H9 (cell line): ENCODE measurements around the gene RTN4R. TPM values are rescaled to one million over a fixed set of nuclear protein-coding genes. Genes with fewer than 3 reads are reported as not detected.
A peak's percentile ranks its signal among the peaks of the same experiment; 100 is the strongest.

Experiments
- DNase-seq: peaks from one replicate; pipeline ENCODE4 v3.0.0-alpha.2; 2017
- H2AFZ ChIP-seq: one replicate; pipeline ENCODE4 v1.6.1; 2013; ENCODE audit warnings: mild to moderate bottlenecking, low read length, control low read depth, moderate library complexity
- H2AK5ac ChIP-seq: 2 replicates; pipeline ENCODE4 v1.6.1; 2013; ENCODE audit warnings: low read length, control low read depth, mixed read lengths; ENCODE audit not compliant: insufficient read length
- H2BK120ac ChIP-seq: one replicate; pipeline ENCODE4 v1.6.1; 2013; ENCODE audit warnings: low read depth, mild to moderate bottlenecking, low read length, control low read depth, inconsistent platforms; ENCODE audit not compliant: poor library complexity, severe bottlenecking
- H2BK12ac ChIP-seq: 2 replicates; pipeline ENCODE4 v1.6.1; 2013; ENCODE audit warnings: low read length, control low read depth, mixed read lengths, low read depth; ENCODE audit not compliant: insufficient read length
- H2BK15ac ChIP-seq: 2 replicates; pipeline ENCODE4 v1.6.1; 2013; ENCODE audit warnings: low read depth, low read length, control low read depth
- H2BK20ac ChIP-seq: one replicate; pipeline ENCODE4 v1.6.1; 2013; ENCODE audit warnings: low read depth, mild to moderate bottlenecking, low read length, control low read depth, inconsistent platforms; ENCODE audit not compliant: poor library complexity, severe bottlenecking
- H2BK5ac ChIP-seq: 2 replicates; pipeline ENCODE4 v1.6.1; 2013; ENCODE audit warnings: low read length, control low read depth, mixed read lengths; ENCODE audit not compliant: insufficient read length
- H3K14ac ChIP-seq: 2 replicates; pipeline ENCODE4 v1.6.1; 2013; ENCODE audit warnings: low read length, control low read depth; ENCODE audit not compliant: insufficient read depth
- H3K18ac ChIP-seq: 2 replicates; pipeline ENCODE4 v1.6.1; 2013; ENCODE audit warnings: low read depth, mild to moderate bottlenecking, mixed read lengths, low read length, control low read depth; ENCODE audit not compliant: insufficient read length
- H3K23ac ChIP-seq: 2 replicates; pipeline ENCODE4 v1.6.1; 2013; ENCODE audit warnings: low read length, control low read depth, mixed read lengths, low read depth; ENCODE audit not compliant: insufficient read length
- H3K23me2 ChIP-seq: 2 replicates; pipeline ENCODE4 v1.6.1; 2013; ENCODE audit warnings: low read depth, mild to moderate bottlenecking, mixed read lengths, low read length, control low read depth; ENCODE audit not compliant: insufficient read length, poor library complexity, severe bottlenecking
- H3K27ac ChIP-seq: 2 replicates; pipeline ENCODE4 v1.5.1; 2013; ENCODE audit warnings: low read length, control low read depth, mixed read lengths, low read depth; ENCODE audit not compliant: insufficient read length
- H3K27me3 ChIP-seq: 2 replicates; pipeline ENCODE4 v1.6.1; 2013; ENCODE audit warnings: low read length, control low read depth, inconsistent platforms; ENCODE audit not compliant: insufficient read depth
- H3K4ac ChIP-seq: 2 replicates; pipeline ENCODE4 v1.6.1; 2013; ENCODE audit warnings: low read depth, mild to moderate bottlenecking, control low read depth, inconsistent platforms, low read length, moderate library complexity
- H3K4me1 ChIP-seq: 2 replicates; pipeline ENCODE4 v1.6.1; 2013; ENCODE audit warnings: low read length, control low read depth, inconsistent platforms; ENCODE audit not compliant: insufficient read depth
- H3K4me2 ChIP-seq: 2 replicates; pipeline ENCODE4 v1.6.1; 2013; ENCODE audit warnings: low read length, control low read depth, mixed read lengths; ENCODE audit not compliant: insufficient read length, insufficient read depth
- H3K56ac ChIP-seq: 2 replicates; pipeline ENCODE4 v1.6.1; 2013; ENCODE audit warnings: low read depth, mild to moderate bottlenecking, mixed read lengths, low read length, control low read depth; ENCODE audit not compliant: insufficient read length
- H3K79me1 ChIP-seq: 2 replicates; pipeline ENCODE4 v1.6.1; 2013; ENCODE audit warnings: low read depth, mild to moderate bottlenecking, moderate library complexity, low read length, control low read depth, inconsistent platforms; ENCODE audit not compliant: insufficient read depth, poor library complexity, severe bottlenecking
- H3K79me2 ChIP-seq: 2 replicates; pipeline ENCODE4 v1.6.1; 2013; ENCODE audit warnings: low read length, control low read depth, inconsistent platforms; ENCODE audit not compliant: insufficient read depth
- H3K9ac ChIP-seq: 2 replicates; pipeline ENCODE4 v1.6.1; 2013; ENCODE audit warnings: low read length, control low read depth, mixed read lengths; ENCODE audit not compliant: insufficient read length; ENCODE audit errors: extremely low read depth
- H3K9me3 ChIP-seq: one replicate; pipeline ENCODE4 v1.6.1; 2013; ENCODE audit warnings: low read depth, low read length, inconsistent platforms; ENCODE audit not compliant: control insufficient read depth
- H3T11ph ChIP-seq: one replicate; pipeline ENCODE4 v1.6.1; 2013; ENCODE audit warnings: mild to moderate bottlenecking, low read length, control low read depth, inconsistent platforms
- H4K20me1 ChIP-seq: one replicate; pipeline ENCODE4 v1.6.1; 2013; ENCODE audit not compliant: control insufficient read depth, insufficient read length, insufficient read depth
- H4K5ac ChIP-seq: 2 replicates; pipeline ENCODE4 v1.6.1; 2013; ENCODE audit warnings: low read depth, mild to moderate bottlenecking, mixed read lengths, low read length, control low read depth; ENCODE audit not compliant: insufficient read length
- H4K8ac ChIP-seq: replicated peaks from 2 replicates; pipeline ENCODE4 v1.6.1; 2013; ENCODE audit warnings: low read length, control low read depth, mixed read lengths, low read depth; ENCODE audit not compliant: insufficient read length
- H4K91ac ChIP-seq: 2 replicates; pipeline ENCODE4 v1.6.1; 2013; ENCODE audit warnings: low read depth, mild to moderate bottlenecking, moderate library complexity, mixed read lengths, low read length, control low read depth; ENCODE audit not compliant: insufficient read length
- H3K27ac Mint-ChIP-seq, 3 experiments: 2 replicates in 2 of 3; 3 replicates in 1 of 3; pipeline ENCODE4 v1.8.0; 2020 to 2021; ENCODE audit warnings: mixed read lengths in 3 of 3, mild to moderate bottlenecking in 1 of 3, moderate library complexity in 1 of 3
- H3K27me3 Mint-ChIP-seq: 2 replicates; pipeline ENCODE4 v1.8.0; 2021; ENCODE audit warnings: low read depth, mild to moderate bottlenecking, moderate library complexity, mixed read lengths
- H3K36me3 Mint-ChIP-seq, 3 experiments: 2 replicates in 2 of 3; 3 replicates in 1 of 3; pipeline ENCODE4 v1.8.0; 2020 to 2021; ENCODE audit warnings: low read depth in 3 of 3, mixed read lengths in 3 of 3; ENCODE audit not compliant: insufficient read depth in 1 of 3
- H3K4me1 Mint-ChIP-seq, 2 experiments: 2 replicates each; pipeline ENCODE4 v1.8.0; 2020; ENCODE audit warnings: mixed read lengths in 2 of 2
- H3K4me3 Mint-ChIP-seq, 2 experiments: 2 replicates in 1 of 2; 3 replicates in 1 of 2; pipeline ENCODE4 v1.8.0; 2020 to 2021; ENCODE audit warnings: mild to moderate bottlenecking in 2 of 2, mixed read lengths in 2 of 2, moderate library complexity in 1 of 2
- H3K9me3 Mint-ChIP-seq, 2 experiments: 2 replicates in 1 of 2; 3 replicates in 1 of 2; pipeline ENCODE4 v1.8.0; 2020; ENCODE audit warnings: mild to moderate bottlenecking in 2 of 2, mixed read lengths in 2 of 2, moderate library complexity in 1 of 2
- CTCF ChIP-seq: fragments of 200-600 bp; sonication (generic); conservative IDR thresholded peaks from 3 replicates; pipeline ENCODE4 v1.8.0; 2021; ENCODE audit warnings: antibody characterized with exemption, mild to moderate bottlenecking
- WGBS: extraction: QIAGEN DNeasy Blood & Tissue Kit; methylation state at CpG from one replicate; pipeline ENCODE4 v1.1.7; 2013; ENCODE audit warnings: missing lambda C conversion rate, low lambda C conversion rate, mixed read lengths; ENCODE audit not compliant: insufficient read length; ENCODE audit errors: extremely low coverage; 5-methylcytosine and 5-hydroxymethylcytosine counted together
- long read RNA-seq: library from polyadenylated mRNA; unstranded; transcript quantifications from one replicate; pipeline ENCODE4 v2.0.0, GENCODE V29; 2020
- total RNA-seq: library from RNA; stranded (reverse); gene quantifications from 2 replicates; pipeline ENCODE4 v1.2.1, GENCODE V29; 2021

Gene RTN4R
- 18.3 and 19.0 TPM in 2 replicates for total RNA-seq
- long read RNA-seq, partial matches to known transcripts, result 0 of 7 reads
- long read RNA-seq, other reads (novel, unspliced or antisense), result 3 of 7 reads

- Mint-ChIP-seq H3K9me3 (no peaks in the 10 kb centered on the region), H3K4me3 (peak within 1 kb of the TSS; percentile 67 to 78), H3K4me1 (peaks cover 8 to 13% of the 10 kb centered on the region in 2 experiments), H3K36me3 (no peaks in the 10 kb centered on the region; a peak in 1 of 7 replicates), H3K27me3 (peaks cover 2% of the 10 kb centered on the region), H3K27ac (peak within 1 kb of the TSS; percentile 62 to 92 (median 85); a peak in 4 of 7 replicates)
- peak; percentile 60 for DNase-seq
- H2BK5ac ChIP-seq, result no peak within 1 kb of the TSS
- peak within 1 kb of the TSS; percentile 82 for H3K18ac ChIP-seq
- H3K27me3 ChIP-seq, result no peaks in the 10 kb centered on the region
- no peaks in the 10 kb centered on the region for H3K4me1 ChIP-seq
- H3K56ac ChIP-seq, result no peak within 1 kb of the TSS
- H3K23ac ChIP-seq, result no peak within 1 kb of the TSS
- H2BK120ac ChIP-seq, result no peak within 1 kb of the TSS
- no peak within 1 kb of the TSS for H4K91ac ChIP-seq
- H2AK5ac ChIP-seq, result no peak within 1 kb of the TSS
- H4K5ac ChIP-seq, result no peak within 1 kb of the TSS
- H4K8ac ChIP-seq, result no peak within 1 kb of the TSS
- TF ChIP-seq CTCF, result peak; percentile 65
- H3T11ph ChIP-seq, result no peak within 1 kb of the TSS
- peak within 1 kb of the TSS; percentile 84 for H3K14ac ChIP-seq
- H3K4me2 ChIP-seq, result peak within 1 kb of the TSS; percentile 36
- H2AFZ ChIP-seq, result no peak within 1 kb of the TSS
- H3K79me1 ChIP-seq, result no peaks in the 10 kb centered on the region
- H3K9ac ChIP-seq, result peak within 1 kb of the TSS; percentile 77
- no peaks in the 10 kb centered on the region for H4K20me1 ChIP-seq
- no peak within 1 kb of the TSS for H3K27ac ChIP-seq
- WGBS, result no CpG with 5 or more reads among the region's 58 CpGs
- H3K9me3 ChIP-seq, result no peaks in the 10 kb centered on the region
- H3K79me2 ChIP-seq, result no peaks in the 10 kb centered on the region; the same call in 1 of the 2 replicates
- H2BK20ac ChIP-seq, result no peak within 1 kb of the TSS
- peaks cover 13% of the 10 kb centered on the region for H3K23me2 ChIP-seq
- H3K4ac ChIP-seq, result no peak within 1 kb of the TSS
- no peak within 1 kb of the TSS for H2BK15ac ChIP-seq
- no peak within 1 kb of the TSS for H2BK12ac ChIP-seq
Measured at GRCh38 chr22:20268279-20269012, at the start of gene RTN4R. Gene RTN4R (minus strand): TSS chr22:20268318. CDS start chr22:20268092, 226 bp downstream.
